HUES64 (cell line): ENCODE results near the gene SLC35G2.
"Not testable (repeated sequence)": the region's sequence is repeated elsewhere in the genome, so short reads cannot be mapped to it uniquely, and the experiment has no call there.

ENCODE experiments used
- H3K27ac ChIP-seq: 2 replicates; pipeline ENCODE4 v1.7.0; 2013; ENCODE audit warnings: low read depth, low read length, inconsistent platforms
- H3K27me3 ChIP-seq: 2 replicates; pipeline ENCODE4 v1.6.1; 2013; ENCODE audit warnings: mild to moderate bottlenecking, low read length; ENCODE audit not compliant: insufficient read depth
- H3K36me3 ChIP-seq: 2 replicates; pipeline ENCODE4 v1.6.1; 2013; ENCODE audit warnings: mild to moderate bottlenecking, low read length; ENCODE audit not compliant: insufficient read depth
- H3K4me1 ChIP-seq: 2 replicates; pipeline ENCODE4 v1.6.1; 2013; ENCODE audit warnings: mild to moderate bottlenecking, low read length, moderate library complexity; ENCODE audit not compliant: insufficient read depth
- H3K4me3 ChIP-seq: 2 replicates; pipeline ENCODE4 v1.5.1; 2013; ENCODE audit warnings: mild to moderate bottlenecking, low read length, moderate library complexity
- H3K9ac ChIP-seq: 2 replicates; pipeline ENCODE4 v1.6.1; 2013; ENCODE audit warnings: mild to moderate bottlenecking, low read depth, low read length
- H3K9me3 ChIP-seq: 2 replicates; pipeline ENCODE4 v1.6.1; 2013; ENCODE audit warnings: low read depth, low read length; ENCODE audit not compliant: insufficient read depth
- WGBS: fragments of 150-250, 120-280 bp; methylation state at CpG from one replicate; pipeline ENCODE4 v1.1.7; 2013; ENCODE audit warnings: missing lambda C conversion rate; 5-methylcytosine and 5-hydroxymethylcytosine counted together

Gene SLC35G2

GRCh38 chr3:136889947-136890346, 71.0 kb downstream of the SLC35G2 start:
- H3K4me1 ChIP-seq = peaks cover 15% of the 10 kb centered on the region; the same call in 1 of the 2 replicates
- no peaks in the 10 kb centered on the region; the same call in 1 of the 2 replicates for H3K36me3 ChIP-seq
- whole genome bisulfite sequencing = 85% methylated on average over 24 of the region's 24 CpGs
- H3K9me3 ChIP-seq = 0 out of 2 replicates have a peak, but pooled peaks cover 3% of the 10 kb centered on the region
- no peak overlapping the region for H3K9ac ChIP-seq
- H3K27me3 ChIP-seq = no peaks in the 10 kb centered on the region
- no peak overlapping the region for H3K4me3 ChIP-seq
- no peak overlapping the region for H3K27ac ChIP-seq

DNA sequence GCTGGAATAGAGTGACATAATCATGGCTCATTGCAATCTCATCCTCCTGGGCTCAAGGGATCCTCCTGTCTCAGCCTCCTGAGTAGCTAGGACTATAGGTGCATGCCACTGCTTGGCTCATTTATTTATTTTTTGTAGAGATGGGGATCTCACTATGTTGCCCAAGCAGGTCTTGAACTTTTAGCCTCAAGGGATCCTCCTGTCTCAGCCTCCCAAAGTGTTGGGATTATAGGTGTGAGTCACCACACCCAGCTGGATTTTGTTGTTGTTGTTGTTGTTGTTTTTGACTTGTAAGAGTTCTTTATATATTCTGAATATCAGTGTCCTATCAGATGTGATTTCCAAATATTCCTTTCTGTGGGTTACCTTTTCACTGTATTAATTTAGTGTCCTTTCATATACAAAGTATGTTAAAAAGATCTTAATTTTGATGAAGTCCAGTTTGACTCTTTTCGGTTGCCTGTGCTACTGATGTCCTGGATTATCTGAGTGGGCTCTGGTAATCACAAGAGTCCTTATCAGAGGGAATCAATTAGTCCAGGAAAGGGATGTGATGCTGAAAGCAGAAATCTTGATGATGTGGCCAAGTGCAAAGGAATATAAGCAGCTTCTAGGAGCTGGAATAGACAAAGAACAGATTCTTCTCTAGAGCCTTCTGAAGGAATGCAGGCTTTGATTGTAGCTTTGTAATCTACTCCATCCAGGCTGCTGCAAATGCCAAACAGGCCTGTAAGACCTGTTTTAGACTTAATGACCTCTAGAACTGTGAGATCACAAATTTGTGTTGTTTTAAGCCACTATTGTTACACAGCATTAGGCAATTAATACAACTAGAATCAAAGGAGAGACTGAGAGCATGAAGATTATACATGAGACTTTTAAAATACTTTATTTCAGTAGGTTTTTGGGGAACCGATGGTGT, 73.3 kb downstream of the SLC35G2 start:
- 0% methylated on average over 1 of the region's 2 CpGs for WGBS

DNA sequence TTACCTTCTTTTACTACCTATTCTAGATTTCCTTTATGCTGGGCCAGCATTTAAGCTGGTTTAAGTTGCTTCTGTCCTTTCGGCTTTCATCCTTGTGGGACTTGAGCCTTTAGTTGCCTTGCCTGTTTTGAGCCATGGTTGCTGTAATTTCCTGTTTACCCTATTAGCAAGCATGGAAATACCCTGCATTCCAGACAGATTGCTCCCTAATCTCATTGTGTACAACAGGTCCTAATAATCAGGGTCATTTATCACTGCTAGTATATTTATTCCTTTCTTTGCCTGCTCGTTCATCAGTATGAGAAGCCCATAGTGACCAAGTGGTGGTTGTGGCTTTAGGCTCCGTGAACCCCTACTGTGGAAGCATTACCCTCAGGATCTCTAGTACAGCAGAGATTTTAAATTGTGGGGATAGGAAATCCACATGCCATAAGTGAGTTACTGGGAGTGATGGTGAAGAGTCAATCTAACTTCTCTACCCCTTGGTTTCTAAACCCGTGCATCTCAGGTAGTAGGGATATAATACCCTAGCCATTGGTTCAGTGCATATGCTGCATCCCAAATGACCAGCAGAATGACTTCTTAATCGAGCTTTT, 75.0 kb downstream of the SLC35G2 start:
- H3K9me3 ChIP-seq = 0 out of 2 replicates have a peak, but pooled peaks cover 3% of the 10 kb centered on the region
- H3K9ac ChIP-seq = no peak overlapping the region
- no peak overlapping the region for H3K4me3 ChIP-seq
- H3K36me3 ChIP-seq = no peaks in the 10 kb centered on the region; the same call in 1 of the 2 replicates
- no peak overlapping the region; the same call in 1 of the 2 replicates for H3K27ac ChIP-seq
- H3K4me1 ChIP-seq = peaks cover 31% of the 10 kb centered on the region
- no peaks in the 10 kb centered on the region for H3K27me3 ChIP-seq
- WGBS = 73% methylated on average over 5 of the region's 5 CpGs

More for the DNA sequence above, 73.3 kb downstream of the SLC35G2 start:
- Histone ChIP-seq H3K4me1 (peaks cover 18% of the 10 kb centered on the region), H3K9me3 (0 out of 2 replicates have a peak, but pooled peaks cover 3% of the 10 kb centered on the region), H3K36me3 (no peaks in the 10 kb centered on the region; the same call in 1 of the 2 replicates), H3K27ac (no peak overlapping the region; the same call in 1 of the 2 replicates), H3K27me3 (no peaks in the 10 kb centered on the region), H3K9ac (no peak overlapping the region), H3K4me3 (no peak overlapping the region)

- H3K4me3 ChIP-seq, H3K27ac ChIP-seq, H3K36me3 ChIP-seq, H3K9me3 ChIP-seq, H3K27me3 ChIP-seq, H3K9ac ChIP-seq: not testable (repeated sequence)
- 67% methylated on average over 1 of the region's 1 CpG for WGBS
- peaks cover 60% of the 10 kb centered on the region for H3K4me1 ChIP-seq
Observed at GRCh38 chr3:136897171-136897570, 78.2 kb downstream of the SLC35G2 start.

GRCh38 chr3:136898549-136898948, 79.6 kb downstream of the SLC35G2 start:
- no peak overlapping the region for H3K9ac ChIP-seq
- H3K36me3 ChIP-seq = no peaks in the 10 kb centered on the region
- 97% methylated on average over 4 of the region's 4 CpGs for WGBS
- no peaks in the 10 kb centered on the region for H3K27me3 ChIP-seq
- H3K4me3 ChIP-seq = no peak overlapping the region
- H3K9me3 ChIP-seq = no peaks in the 10 kb centered on the region
- no peak overlapping the region for H3K27ac ChIP-seq
- peaks cover 63% of the 10 kb centered on the region for H3K4me1 ChIP-seq

DNA sequence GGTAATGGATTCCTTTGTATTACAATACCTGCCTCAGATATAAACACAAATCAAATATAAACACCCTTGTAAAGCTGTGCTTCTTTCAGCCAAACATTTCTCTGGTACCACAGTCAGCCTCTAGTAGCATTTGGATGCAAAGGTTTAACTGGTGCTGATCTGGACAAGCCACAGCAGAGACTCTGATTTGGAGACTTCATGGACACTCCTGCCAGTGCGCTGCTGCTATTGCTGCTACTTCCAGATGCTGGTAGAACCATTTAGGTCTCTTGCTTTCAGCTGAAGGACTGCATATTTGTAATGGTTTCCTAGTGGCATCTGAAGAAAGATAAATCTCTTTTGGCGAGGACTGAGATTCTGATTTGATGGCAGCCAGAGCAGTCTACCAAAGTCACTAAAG, 80.0 kb downstream of the SLC35G2 start:
- Histone ChIP-seq H3K9ac (no peak overlapping the region), H3K4me1 (peaks cover 59% of the 10 kb centered on the region), H3K36me3 (no peaks in the 10 kb centered on the region), H3K27me3 (no peaks in the 10 kb centered on the region), H3K9me3 (no peaks in the 10 kb centered on the region), H3K4me3 (no peak overlapping the region), H3K27ac (no peak overlapping the region)
- WGBS = 81% methylated on average over 2 of the region's 2 CpGs

- Histone ChIP-seq H3K4me3 (no peak overlapping the region), H3K9me3 (no peaks in the 10 kb centered on the region), H3K4me1 (peaks cover 54% of the 10 kb centered on the region), H3K9ac (no peak overlapping the region), H3K36me3 (no peaks in the 10 kb centered on the region), H3K27ac (no peak overlapping the region), H3K27me3 (no peaks in the 10 kb centered on the region)
- 77% methylated on average over 2 of the region's 2 CpGs for WGBS
Observed at GRCh38 chr3:136899622-136900158, 80.8 kb downstream of the SLC35G2 start.

- H3K9ac ChIP-seq, H3K36me3 ChIP-seq, H3K27me3 ChIP-seq, H3K27ac ChIP-seq, H3K4me3 ChIP-seq, H3K9me3 ChIP-seq: not testable (repeated sequence)
- H3K4me1 ChIP-seq = peaks cover 54% of the 10 kb centered on the region
- WGBS = 73% methylated on average over 1 of the region's 1 CpG
Observed at GRCh38 chr3:136900694-136901093, 81.8 kb downstream of the SLC35G2 start.

GRCh38 chr3:136901391-136901790, 82.5 kb downstream of the SLC35G2 start:
- Histone ChIP-seq H3K4me1 (peaks cover 54% of the 10 kb centered on the region), H3K27me3 (no peaks in the 10 kb centered on the region), H3K9ac (no peak overlapping the region), H3K9me3 (no peaks in the 10 kb centered on the region), H3K36me3 (no peaks in the 10 kb centered on the region), H3K4me3 (no peak overlapping the region), H3K27ac (no peak overlapping the region)
- WGBS = 75% methylated on average over 3 of the region's 3 CpGs

- peaks cover 55% of the 10 kb centered on the region for H3K4me1 ChIP-seq
- H3K27me3 ChIP-seq, H3K36me3 ChIP-seq, H3K4me3 ChIP-seq, H3K9me3 ChIP-seq, H3K27ac ChIP-seq, H3K9ac ChIP-seq: not testable (repeated sequence)
- WGBS = 100% methylated on average over 1 of the region's 1 CpG
Observed at GRCh38 chr3:136902530-136902929, 83.6 kb downstream of the SLC35G2 start.

GRCh38 chr3:136903899-136904298, 85.0 kb downstream of the SLC35G2 start:
- H3K4me3 ChIP-seq = no peak overlapping the region
- H3K27ac ChIP-seq = no peak overlapping the region
- H3K27me3 ChIP-seq = no peaks in the 10 kb centered on the region
- H3K9ac ChIP-seq = no peak overlapping the region
- H3K4me1 ChIP-seq = peaks cover 46% of the 10 kb centered on the region
- WGBS = 50% methylated on average over 1 of the region's 1 CpG
- H3K36me3 ChIP-seq = no peaks in the 10 kb centered on the region
- no peaks in the 10 kb centered on the region for H3K9me3 ChIP-seq
